ENCODE data around the gene CMSS1.

CMSS1 gene

DNA sequence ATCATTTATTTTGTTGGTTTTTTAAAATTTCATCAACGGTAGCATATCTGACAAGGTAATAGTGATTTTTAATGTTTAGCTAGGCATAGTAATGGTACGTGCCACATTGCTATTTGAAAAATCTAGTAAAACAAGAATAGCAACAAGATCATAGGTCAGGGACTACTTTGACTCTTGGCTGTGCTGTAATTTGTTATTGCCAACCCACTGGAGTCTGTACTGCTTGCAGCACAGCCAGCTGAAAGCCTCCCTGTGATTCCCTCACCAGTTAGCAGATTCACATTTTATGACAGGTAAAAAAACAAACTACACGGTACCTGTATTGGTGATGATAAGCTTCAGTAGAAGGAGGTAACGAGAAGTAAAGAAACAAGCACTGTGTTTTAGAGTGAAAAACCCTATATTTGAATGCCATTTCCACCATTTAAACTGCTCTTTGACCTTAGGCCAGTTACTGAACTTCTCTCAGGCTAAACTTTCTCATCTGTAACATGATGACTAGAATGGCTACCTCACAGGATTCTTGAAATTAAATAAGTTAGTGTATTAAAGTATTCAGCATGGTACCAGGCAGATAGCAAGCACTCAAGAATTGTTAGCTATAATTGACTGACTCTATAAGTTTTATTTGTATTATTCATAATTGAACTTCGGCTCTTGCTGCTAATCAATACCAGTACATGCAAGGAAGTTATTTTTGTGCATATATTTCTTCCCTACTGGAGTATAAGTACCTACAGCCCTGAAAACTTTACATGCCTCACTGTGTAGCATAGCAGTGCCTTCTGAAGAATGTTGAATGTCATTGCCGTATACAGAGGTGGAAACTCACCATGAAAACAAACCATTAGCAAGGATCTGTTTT is 280.5 kb downstream of the CMSS1 start:
- in situ Hi-C loops (cut with HindIII; ENCODE audit: low sequenced_read_pairs) = no loop called here

DNA sequence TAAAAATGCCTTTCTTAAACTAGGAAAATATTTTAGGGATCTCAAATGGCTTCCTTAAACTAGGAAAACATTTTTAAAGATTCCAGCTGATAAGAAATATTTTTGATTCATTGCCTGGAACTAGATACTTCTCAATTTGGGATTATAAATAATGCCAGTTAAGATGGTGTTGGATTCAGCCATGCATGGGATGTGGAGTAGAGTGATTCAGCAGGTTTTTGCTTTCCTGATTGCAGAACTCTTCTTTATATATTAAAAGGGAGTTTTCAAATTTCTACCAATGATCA is 281.1 kb downstream of the CMSS1 start:
- in situ Hi-C loops (cut with HindIII; ENCODE audit: low sequenced_read_pairs) = no loop called here

DNA sequence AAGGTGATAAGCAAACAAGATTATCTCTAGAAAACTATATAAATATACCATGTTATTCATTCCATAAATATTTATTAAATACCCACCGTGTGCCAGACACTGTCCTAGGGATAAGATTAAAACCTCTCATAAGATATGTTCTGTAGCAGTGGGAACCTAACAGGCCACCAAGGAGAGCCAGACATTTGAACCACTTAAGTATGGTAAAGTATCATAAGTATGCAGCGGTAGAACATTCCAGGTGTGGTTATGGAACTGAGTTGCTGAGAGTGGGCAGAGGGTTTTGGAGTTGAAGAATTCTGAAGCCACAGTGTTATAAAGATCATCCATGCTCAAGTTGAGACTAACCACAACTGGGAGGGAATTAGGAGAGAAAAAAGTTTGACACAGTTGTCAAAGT is 282.0 kb downstream of the CMSS1 start:
- in situ Hi-C loops (cut with HindIII; ENCODE audit: low sequenced_read_pairs) = no loop called here

DNA sequence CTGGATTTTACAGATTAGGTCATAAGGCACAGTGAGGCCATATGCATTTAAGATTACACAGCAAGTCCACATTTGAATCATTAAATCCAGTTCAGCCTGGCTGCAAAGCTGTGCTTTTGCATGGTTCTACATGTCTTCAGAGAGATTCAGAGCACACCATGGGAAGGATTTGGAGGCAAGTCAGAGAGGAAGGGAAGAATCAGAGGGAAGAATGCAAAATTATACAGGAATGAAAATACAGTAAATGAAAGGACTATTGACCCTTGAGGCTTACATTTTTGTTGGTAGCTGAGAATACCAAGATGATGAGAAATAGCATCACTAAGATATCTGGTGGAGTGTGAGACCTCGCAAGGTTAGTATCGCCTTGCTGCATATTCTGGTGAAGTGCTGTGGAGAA is 282.8 kb downstream of the CMSS1 start:
- in situ Hi-C loops (cut with HindIII; ENCODE audit: low sequenced_read_pairs) = no loop called here

DNA sequence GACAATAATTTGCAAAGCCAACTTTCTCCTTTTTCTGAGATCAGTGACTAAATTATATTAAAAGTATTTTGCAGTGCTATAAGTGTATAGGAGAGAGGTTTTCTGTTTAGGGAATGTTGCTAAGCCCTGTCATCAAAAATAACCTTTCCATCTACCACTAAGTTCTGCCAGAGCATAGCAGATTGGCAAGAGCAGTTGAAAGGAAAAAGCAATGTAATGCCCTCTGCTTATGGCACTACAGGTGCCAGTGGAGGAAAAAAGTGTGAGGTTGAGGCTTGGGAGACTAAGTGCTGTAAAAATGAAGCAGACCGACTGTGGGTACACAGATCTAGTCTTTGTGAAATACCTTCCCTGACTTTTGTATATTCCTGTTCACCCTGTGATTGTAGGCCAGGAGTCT is 285.1 kb downstream of the CMSS1 start:
- in situ Hi-C loops (cut with HindIII; ENCODE audit: low sequenced_read_pairs) = no loop called here

DNA sequence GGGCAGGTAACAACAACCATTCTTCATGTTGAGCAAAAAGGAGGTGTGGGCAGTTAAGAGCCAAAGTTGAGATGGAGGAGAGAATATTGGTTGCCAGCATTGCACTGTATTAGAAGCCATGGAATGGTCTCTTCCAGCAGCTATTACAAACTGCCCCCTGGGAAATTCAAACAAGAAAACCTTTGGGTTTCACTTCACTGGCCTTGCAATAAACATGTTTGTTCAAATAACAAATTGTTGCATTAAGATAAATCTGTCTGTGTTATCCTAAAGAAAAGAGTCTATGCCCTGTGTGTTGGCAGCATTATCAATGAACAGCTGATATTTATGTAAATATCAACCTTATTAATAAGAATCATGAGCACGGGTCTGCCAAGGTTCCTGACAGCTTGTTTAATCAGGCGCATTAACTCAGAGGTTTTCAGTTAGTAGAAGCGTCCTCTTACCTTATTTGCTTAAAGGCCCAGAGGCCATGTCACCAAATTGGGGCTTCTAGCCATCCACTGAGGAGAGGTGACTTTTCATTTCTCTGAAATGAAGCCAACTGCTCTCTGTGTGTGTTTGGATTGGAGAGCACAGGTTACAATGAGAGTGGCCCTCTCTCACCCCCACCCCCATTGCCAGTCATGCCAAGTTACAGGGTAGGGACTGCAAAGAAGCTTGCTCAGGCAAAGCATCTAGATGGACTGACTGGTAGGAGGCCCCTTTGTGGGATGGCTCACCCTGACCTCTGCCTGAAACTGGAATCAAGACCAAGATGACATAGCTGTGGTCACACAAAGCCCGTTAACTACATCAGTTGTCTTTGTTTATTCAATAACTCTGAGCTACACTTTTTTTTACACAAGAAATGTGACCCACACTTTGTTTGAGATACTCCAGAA is 286.1 kb downstream of the CMSS1 start:
- in situ Hi-C loops (cut with HindIII; ENCODE audit: low sequenced_read_pairs) = no loop called here

DNA sequence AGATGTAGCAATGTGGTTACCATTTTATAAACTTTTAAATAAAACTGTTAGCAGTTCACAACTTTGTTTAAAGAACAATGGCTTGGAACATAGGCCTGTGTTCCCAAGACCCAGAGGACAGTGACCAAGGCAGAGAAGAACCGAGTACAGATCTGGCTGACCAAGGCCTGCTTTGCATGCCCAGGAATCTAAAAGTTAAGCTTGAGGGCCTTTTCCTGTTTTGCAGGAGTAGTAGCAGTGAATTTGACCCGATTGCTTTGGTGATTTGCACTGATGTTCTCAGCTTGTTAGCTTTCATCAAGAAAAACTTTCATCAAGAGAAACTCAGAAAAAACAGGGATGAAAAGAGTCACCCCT is 286.8 kb downstream of the CMSS1 start:
- in situ Hi-C loops (cut with HindIII; ENCODE audit: low sequenced_read_pairs) = no loop called here

DNA sequence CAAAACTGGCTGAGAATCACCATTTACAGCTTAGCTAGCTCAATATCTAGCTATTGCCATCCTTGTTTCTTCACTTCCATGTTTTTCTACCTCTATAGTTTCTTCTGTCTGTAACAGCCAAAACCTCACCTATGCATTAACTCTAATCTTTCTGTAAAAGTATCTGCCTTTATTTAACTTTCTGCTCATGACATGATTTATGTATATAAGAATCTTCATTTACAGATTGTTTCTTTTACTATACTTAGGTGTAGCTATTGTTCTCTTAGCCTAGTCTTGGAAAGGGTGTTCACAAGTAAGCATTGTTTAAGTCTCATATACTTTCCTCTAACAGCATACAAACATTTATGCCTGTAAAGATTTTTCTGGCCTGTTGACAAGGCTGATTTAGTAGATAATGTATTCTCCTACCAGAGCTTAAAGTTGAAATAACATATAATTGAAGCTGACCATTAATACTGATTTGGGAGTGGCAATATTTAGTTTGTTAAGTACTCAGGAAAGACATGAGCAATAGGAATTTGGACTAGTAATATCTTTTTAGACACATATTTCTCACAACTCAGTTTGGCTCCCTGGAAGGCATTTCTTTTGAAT is 287.3 kb downstream of the CMSS1 start:
- in situ Hi-C loops (cut with HindIII; ENCODE audit: low sequenced_read_pairs) = no loop called here

DNA sequence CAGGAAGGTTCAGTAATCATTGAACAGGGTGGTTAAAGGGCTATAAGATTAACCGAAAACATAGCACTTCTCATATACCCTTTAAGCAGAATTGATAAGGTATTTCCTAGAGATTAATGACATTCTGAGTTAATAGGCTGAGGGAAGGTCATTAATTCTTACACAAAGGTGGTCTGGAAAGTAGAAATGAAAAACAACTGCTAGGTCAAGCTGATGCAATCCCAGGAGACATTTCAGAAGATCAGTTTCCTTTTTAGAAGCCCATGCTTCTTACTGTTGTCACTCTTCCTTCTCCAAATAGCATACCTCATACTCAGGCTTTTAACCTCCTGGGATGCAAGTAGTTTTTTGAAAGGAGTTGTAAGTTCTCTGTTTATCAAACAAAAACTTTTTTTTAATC is 287.8 kb downstream of the CMSS1 start:
- in situ Hi-C loops (cut with HindIII; ENCODE audit: low sequenced_read_pairs) = no loop called here

DNA sequence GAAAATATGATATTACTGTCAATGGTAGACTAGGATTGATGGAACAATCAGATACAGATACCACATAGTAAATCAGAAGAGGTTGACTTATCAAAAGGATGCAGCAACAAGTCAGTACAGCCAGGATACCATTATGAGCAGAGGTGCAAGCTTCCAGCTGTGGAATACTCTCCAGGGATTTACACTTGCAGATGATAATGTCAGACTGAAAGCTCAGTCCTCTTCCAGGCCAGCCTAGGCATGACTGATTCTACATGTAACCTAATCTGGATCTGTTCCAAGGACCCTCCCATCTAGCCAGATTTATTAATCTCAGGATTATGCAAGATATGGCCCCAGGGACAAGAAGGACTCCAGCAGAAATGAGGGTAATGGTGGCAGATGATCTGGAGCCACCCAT is 288.4 kb downstream of the CMSS1 start:
- in situ Hi-C loops (cut with HindIII; ENCODE audit: low sequenced_read_pairs) = no loop called here

DNA sequence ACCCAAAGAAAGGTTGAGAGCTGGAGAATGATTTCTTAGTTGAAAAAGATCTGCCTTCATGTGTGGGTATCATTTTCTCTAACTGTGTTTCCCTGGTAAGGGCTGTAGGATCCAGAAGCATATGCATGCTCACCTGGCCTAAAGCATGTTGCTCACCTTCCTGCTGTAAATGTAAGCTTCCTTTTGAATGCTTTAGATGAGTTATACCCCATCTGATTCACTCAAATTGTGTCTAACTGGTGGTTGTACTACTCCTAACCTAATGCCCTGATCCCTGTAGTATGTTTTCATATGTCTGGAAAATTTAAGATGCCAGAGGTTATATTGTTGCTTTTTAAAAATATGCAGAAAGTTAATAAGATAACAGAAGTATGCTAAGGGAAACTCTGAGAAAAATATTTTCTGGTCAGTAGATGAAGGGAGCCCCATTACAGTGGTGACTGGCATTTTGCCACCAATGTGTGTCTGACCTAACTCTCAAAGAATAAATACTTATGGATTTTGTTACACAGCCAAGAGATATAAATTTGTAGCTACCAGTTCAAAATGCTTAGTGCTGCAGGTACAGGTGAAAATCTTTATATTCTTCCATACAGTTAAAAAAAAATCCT is 289.0 kb downstream of the CMSS1 start:
- in situ Hi-C loops (cut with HindIII; ENCODE audit: low sequenced_read_pairs) = no loop called here

DNA sequence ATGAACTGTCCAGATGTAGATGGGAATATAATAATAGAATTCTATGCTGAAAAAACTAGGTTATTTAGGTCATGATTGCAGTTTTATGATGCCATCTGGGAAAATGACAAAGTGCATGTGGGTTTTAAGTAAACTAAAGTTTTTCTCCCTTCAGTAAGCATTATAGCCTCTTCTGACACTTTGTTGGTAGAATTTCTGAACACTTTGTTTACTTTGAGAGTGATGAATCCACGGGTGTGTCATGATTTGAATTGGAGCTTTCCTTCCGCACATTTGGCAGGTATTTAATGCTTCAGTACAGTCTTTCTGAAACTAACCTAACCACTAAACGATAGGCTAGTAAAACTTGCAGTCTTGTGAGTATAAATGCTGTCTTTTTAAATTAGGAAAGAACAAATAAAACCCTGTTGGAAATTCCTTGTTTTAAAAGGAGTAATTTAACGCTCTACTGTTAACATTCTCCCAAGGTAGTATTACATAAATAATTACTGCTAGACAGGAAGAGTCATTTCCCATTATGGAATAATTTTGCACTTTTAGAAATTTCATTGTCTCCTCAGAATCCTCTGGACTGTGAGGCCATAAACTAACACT is 289.7 kb downstream of the CMSS1 start:
- in situ Hi-C loops (cut with HindIII; ENCODE audit: low sequenced_read_pairs) = no loop called here

DNA sequence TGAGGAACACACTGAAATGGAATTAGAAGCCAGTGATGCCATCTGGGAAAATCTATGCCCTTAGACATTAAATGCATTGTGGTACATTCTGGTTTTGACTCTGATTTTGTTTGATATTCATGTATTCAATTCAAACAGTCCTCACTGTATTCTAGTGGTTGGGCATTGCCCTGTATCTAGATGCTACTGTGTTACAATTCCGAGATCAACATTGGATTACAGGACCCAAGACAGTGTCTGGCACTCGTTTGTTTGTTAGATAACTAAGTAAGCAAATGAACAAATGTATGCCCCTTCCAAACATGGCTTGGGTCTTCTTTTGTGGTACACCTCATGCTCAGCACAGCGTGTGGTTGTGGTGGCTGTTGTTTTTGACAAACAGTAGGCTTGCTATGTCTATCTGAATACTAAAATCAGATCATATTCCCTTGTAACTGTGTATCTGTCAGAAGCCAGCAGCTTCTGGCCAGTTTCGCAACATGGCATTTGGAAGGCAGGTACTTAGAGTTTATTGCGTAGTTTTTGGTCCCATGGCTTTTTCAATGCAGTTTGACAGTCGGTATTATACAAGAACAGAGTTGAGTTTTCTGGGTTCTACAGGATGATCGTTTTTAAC is 290.9 kb downstream of the CMSS1 start:
- in situ Hi-C loops (cut with HindIII; ENCODE audit: low sequenced_read_pairs) = no loop called here

DNA sequence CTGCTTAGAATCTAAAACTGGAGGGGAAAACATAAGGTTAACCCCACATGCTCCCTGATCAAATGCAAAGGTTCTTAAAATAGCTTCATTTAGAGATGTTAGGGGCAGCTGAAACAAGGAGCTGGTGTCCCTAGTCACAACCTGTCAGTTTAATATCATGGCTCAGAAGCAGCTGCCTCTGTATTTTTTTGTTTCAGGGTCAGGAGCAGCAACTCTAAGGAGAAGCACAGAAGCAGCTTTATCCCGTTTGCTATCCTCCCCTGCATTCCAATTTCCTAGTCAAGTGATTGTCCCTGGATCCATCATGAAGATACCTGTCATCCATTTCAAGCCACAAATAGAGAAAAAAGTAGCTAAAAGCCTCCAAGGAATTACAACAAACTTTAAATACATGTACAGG is 292.5 kb downstream of the CMSS1 start:
- in situ Hi-C loops (cut with HindIII; ENCODE audit: low sequenced_read_pairs) = no loop called here

DNA sequence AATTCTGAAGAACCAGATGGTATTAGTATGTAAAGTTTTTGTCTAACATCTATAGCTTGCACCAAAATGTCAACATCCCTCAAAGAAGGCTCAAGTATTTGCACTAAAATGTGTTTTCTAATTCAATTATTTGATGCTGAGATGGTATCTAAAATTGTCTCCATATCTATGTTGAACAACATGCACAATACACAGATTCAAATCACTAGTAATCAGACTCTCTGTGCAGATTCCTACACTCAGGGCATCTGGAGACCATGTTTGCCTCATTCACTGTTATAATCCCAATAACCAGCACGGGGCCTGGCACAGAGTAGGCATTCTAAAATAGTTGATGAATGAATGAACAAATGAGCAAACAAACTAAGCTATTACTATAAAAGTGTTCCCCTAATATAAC is 294.1 kb downstream of the CMSS1 start:
- in situ Hi-C loops (cut with HindIII; ENCODE audit: low sequenced_read_pairs) = no loop called here

DNA sequence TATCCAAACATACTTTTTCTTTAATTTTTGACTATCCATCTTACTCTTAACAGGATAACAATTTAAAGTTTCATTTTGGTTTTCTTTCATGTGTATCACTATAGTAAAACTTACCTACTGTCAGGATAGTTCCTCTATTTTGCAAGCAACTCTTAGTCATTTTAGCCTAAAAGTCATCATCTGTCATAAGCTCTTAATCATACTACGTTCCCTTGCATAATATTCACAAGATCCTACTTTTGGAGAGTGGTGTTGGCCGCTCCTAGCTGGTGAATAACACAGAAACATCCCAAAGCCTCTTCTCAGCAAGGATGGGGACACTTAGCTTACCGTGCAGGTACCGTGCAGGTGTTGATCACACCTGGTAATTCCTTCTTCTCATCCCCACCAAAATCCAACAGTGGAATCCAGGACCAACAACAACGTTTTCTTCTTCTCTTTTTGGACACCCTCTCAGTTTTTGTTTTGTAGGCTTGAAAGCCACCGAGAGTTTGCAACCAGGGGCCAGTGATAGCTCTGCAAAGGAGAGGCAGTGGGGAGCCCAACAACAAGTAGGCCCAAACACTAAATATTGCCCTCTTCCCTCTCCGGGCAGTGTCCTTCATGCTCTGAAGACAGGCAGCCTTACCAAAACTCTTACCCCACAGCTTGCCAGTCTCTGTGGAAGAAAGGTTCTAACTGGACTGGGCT is 296.2 kb downstream of the CMSS1 start:
- in situ Hi-C loops (cut with HindIII; ENCODE audit: low sequenced_read_pairs) = no loop called here

DNA sequence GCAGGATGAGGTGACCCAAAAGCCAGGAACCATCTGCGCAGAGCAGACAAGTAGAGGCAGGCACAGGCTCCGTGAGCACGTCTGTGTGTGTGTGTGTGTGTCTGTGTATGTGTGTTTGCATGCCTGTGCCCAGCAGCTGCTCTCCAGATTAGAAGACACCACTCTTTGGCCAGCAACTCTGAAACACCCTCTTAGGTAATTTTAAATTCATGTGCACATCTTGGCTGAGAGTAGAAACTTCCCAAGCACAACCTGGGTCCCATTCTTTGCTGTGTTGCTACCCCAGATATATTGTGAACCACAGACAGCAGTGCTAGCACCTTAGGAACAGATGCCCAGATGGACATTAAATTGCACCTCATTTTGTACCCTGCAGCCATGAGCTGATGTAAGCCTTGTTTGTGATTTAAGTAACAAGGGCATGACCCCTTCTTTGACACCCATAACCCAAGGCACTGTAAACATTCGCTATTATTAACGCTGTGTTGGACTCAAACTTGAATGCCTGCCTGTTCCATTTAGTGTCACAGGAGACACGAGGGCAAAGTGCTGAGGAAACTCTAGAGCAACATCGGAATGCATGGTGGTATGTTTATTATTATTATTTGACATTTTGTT is 296.9 kb downstream of the CMSS1 start, which contains the start of gene FILIP1L:
FILIP1L (minus strand) TSS at position 89 of the 618 bp plus-strand sequence.
- in situ Hi-C loops (cut with HindIII; ENCODE audit: low sequenced_read_pairs) = no loop called here

DNA sequence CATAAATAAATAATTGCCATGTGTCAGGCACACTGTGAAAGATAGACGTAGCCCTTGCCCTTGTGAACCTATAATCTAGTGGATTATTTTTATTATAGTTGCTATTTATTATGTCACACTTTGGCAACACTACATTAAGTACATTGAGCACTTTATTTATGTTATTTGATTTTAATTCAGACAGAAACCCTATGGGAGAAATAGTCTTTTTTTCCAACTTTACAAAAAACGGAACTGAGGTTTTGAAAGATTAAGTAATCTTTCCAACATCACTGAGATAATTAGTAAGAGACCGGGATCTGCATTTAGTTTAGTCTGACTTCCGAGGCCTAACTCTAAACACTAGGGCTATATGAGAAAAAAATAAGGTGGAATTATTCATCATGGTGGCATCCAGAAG is 299.4 kb downstream of the CMSS1 start:
- in situ Hi-C loops (cut with HindIII; ENCODE audit: low sequenced_read_pairs) = no loop called here

DNA sequence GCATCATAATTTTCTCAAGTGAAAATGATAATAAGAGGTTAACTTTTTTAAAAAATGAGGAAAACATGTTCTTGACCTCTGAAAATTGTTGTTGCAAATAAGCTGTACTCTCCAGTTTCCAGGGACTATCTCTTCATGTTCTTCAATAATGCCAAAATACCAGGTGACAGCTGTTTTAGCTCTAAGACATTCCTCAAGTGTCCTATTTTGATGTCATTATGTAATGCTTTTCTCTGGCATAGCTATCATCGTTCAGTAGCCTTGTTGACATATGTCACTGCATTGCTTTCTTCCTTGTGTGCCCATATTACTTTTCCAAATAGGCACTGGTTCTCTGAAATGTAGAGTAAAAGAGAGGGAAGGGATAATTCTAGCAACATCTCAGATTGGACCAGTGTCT is 302.4 kb downstream of the CMSS1 start:
- in situ Hi-C loops (cut with HindIII; ENCODE audit: low sequenced_read_pairs) = no loop called here

DNA sequence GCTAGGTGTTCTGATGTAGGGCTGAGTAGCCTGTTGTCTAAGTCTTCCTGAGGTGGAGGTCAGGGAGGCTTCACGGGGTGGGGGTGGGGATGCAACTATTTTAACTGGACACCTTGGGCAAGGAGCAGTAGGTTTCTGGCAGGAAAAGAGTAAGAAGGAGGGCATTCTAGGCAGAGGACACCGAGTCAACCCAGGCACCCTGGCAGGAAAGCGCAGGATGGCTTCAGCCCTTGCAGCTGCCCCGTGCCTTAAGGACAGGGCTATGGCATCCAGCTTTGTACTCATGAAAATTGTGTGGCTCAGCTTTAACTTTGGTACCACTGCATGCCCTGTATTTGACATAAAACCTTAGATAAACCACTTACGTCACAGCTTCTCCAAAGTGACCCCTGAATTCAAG is 303.0 kb downstream of the CMSS1 start:
- in situ Hi-C loops (cut with HindIII; ENCODE audit: low sequenced_read_pairs) = no loop called here
